ENCODE measurements around the gene MAPKAPK2.

DNA sequence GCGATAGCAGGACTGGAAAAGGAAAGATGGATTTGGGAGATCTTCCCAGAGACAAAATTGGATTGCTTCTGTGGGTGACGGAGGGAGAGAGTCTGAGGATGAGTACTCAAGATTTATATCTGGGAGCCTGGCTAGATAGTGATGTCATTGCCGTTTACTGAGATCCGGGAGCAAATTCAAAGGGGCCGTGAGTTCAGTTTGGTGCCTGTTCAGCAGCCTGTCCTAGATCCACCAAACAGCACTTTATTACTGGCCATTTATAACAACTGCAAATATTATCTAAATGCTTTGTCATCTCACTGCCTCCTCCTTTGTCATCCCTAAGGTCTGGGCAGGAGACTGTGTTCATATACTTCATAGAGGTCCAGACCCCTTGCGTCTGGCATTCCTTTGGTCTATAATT, 29.2 kb downstream of the MAPKAPK2 start:
- TF ChIP-seq, protein P1, sequence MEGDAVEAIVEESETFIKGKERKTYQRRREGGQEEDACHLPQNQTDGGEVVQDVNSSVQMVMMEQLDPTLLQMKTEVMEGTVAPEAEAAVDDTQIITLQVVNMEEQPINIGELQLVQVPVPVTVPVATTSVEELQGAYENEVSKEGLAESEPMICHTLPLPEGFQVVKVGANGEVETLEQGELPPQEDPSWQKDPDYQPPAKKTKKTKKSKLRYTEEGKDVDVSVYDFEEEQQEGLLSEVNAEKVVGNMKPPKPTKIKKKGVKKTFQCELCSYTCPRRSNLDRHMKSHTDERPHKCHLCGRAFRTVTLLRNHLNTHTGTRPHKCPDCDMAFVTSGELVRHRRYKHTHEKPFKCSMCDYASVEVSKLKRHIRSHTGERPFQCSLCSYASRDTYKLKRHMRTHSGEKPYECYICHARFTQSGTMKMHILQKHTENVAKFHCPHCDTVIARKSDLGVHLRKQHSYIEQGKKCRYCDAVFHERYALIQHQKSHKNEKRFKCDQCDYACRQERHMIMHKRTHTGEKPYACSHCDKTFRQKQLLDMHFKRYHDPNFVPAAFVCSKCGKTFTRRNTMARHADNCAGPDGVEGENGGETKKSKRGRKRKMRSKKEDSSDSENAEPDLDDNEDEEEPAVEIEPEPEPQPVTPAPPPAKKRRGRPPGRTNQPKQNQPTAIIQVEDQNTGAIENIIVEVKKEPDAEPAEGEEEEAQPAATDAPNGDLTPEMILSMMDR (IDR thresholded peaks at IDR 0.05) = no peak
- TF ChIP-seq EZH2 (IDR thresholded peaks at IDR 0.05) = no peak
